Upper lobe of right lung (tissue), 1 donor: ENCODE measurements around the gene SAMD10. TPM values are rescaled to one million over a fixed set of nuclear protein-coding genes. Genes with fewer than 3 reads are reported as not detected.

ENCODE experiments used
- ATAC-seq: fragments of 200-7000 bp; cut with Tn5 transposase; one replicate; pipeline ENCODE4 v1.9.1; 2020; ENCODE audit warnings: mild to moderate bottlenecking, moderate library complexity
- DNase-seq: peaks from one replicate; pipeline ENCODE4 v3.0.0-alpha.2; 2020
- H3K27ac ChIP-seq: fragments of 200-600 bp; one replicate; pipeline ENCODE4 v1.8.0; 2022
- H3K27me3 ChIP-seq: fragments of 200-600 bp; one replicate; pipeline ENCODE4 v1.8.0; 2022; ENCODE audit warnings: mild to moderate bottlenecking
- H3K36me3 ChIP-seq: fragments of 200-600 bp; one replicate; pipeline ENCODE4 v1.8.0; 2022
- H3K4me1 ChIP-seq: fragments of 200-600 bp; one replicate; pipeline ENCODE4 v1.8.0; 2022
- H3K4me3 ChIP-seq: fragments of 200-600 bp; one replicate; pipeline ENCODE4 v1.8.0; 2022; ENCODE audit warnings: mild to moderate bottlenecking
- H3K9me3 ChIP-seq: fragments of 200-600 bp; one replicate; pipeline ENCODE4 v1.8.0; 2022
- intact Hi-C: fragments of 100-400 bp; cut with DNase I; formaldehyde crosslinking; loops from one replicate; pipeline ENCODE4 v1.11.0; 2022
- total RNA-seq: library from RNA; stranded (reverse); fragmentation: NEBNext Ultra II Directional; extraction: Animal tissue kit (Norgen Biotek cat#: 25700); gene quantifications from one replicate; pipeline ENCODE4 v1.2.1, GENCODE V29; 2021
- TF ChIP-seq, protein P1 (sequence below): fragments of 200-600 bp; IDR thresholded peaks from one replicate; pipeline ENCODE4 v1.8.0; 2022; ENCODE audit warnings: antibody characterized with exemption
- donor health status: DM: no; HTN: yes; CAD: no; lungs with severe emphysema.

Gene SAMD10
- total RNA-seq, 1 donor from 2014 or later: 4.3 TPM

DNA sequence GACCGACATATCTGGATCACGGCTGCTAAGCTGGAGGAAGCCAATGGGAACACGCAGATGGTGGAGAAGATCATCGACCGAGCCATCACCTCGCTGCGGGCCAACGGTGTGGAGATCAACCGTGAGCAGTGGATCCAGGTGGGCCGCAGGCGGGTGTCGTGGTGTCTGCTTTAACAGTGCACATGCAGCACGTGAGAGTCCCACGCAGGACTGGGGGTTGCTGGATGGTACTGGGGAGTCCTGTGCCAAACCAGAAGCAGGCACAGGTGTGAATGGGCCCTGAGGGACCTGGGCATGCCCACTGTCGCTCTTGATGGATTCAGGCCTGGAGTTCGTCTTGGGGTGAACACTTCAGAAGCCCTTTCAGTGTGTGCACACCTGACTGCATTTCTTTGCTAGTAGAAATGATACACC lies 31.9 kb upstream of the SAMD10 start:
- intact Hi-C loops: no loop called here
- TF ChIP-seq, protein P1, sequence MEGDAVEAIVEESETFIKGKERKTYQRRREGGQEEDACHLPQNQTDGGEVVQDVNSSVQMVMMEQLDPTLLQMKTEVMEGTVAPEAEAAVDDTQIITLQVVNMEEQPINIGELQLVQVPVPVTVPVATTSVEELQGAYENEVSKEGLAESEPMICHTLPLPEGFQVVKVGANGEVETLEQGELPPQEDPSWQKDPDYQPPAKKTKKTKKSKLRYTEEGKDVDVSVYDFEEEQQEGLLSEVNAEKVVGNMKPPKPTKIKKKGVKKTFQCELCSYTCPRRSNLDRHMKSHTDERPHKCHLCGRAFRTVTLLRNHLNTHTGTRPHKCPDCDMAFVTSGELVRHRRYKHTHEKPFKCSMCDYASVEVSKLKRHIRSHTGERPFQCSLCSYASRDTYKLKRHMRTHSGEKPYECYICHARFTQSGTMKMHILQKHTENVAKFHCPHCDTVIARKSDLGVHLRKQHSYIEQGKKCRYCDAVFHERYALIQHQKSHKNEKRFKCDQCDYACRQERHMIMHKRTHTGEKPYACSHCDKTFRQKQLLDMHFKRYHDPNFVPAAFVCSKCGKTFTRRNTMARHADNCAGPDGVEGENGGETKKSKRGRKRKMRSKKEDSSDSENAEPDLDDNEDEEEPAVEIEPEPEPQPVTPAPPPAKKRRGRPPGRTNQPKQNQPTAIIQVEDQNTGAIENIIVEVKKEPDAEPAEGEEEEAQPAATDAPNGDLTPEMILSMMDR: no peak
- no peak overlapping the region for H3K4me3 ChIP-seq
- no peak overlapping the region for H3K27ac ChIP-seq
- H3K27me3 ChIP-seq: no peaks in the 10 kb centered on the region
- ATAC-seq (no peak), DNase-seq (no peak)
- H3K36me3 ChIP-seq: peaks cover 82% of the 10 kb centered on the region
- no peaks in the 10 kb centered on the region for H3K4me1 ChIP-seq
- H3K9me3 ChIP-seq: no peaks in the 10 kb centered on the region

DNA sequence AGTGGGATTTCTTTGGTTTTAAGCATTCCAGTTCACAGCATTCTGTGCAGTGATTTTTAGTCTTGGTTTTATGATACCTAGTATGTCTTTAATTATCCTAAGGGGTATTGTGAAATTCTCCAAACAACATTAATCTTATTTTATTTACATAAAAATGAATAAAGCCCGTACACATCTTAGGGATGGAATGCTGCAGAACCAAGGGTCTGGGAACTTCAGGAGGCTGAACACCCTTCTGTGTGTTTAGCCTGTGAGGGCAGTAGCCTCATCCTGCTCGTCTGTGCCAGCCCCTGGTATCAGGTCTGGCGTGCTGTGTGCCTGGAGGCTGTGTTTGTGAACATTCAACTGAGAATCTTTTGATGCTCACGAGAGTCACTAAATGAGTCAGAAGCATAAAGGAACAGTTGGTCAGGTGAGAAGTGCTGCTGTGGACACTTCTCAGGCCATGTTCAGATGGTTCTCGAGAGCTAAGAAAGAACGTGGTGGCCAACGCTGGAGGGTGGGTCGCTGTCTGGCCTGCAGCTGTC lies 31.3 kb upstream of the SAMD10 start:
- TF ChIP-seq, protein P1: no peak
- no peaks in the 10 kb centered on the region for H3K27me3 ChIP-seq
- intact Hi-C loops: no loop called here
- no peak overlapping the region for H3K4me3 ChIP-seq
- peaks cover 82% of the 10 kb centered on the region for H3K36me3 ChIP-seq
- ATAC-seq (no peak), DNase-seq (no peak)
- no peak overlapping the region for H3K27ac ChIP-seq
- H3K9me3 ChIP-seq: no peaks in the 10 kb centered on the region
- no peaks in the 10 kb centered on the region for H3K4me1 ChIP-seq

DNA sequence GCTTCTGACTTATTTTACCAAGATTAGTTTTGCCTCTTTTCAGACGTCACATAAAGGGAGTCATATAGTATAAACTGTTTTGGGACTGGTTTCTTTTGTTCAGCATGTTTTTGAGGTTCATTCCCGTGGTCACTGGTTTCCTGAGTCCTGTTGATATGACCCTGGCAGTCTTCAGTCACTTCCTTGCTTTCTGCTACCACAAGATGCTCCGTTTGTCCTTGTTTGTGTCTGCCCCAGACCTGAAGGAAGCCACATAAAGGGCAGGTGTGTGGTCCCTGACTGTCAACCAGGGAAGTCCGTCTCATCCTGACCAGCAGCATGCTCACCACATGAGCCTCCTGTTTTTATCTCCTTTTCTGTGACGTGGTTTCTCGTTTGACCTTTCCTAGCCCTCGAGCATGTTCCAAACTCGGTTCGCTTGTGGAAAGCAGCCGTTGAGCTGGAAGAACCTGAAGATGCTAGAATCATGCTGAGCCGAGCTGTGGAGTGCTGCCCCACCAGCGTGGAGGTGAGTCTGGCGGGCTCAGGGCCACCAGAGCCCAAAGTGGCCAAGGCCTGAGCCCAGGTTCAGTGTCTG lies 30.5 kb upstream of the SAMD10 start:
- TF ChIP-seq, protein P1: no peak
- intact Hi-C loops: no loop called here
- no peaks in the 10 kb centered on the region for H3K27me3 ChIP-seq
- H3K4me1 ChIP-seq: no peaks in the 10 kb centered on the region
- no peak overlapping the region for H3K27ac ChIP-seq
- DNase-seq (no peak), ATAC-seq (no peak)
- H3K9me3 ChIP-seq: no peaks in the 10 kb centered on the region
- no peak overlapping the region for H3K4me3 ChIP-seq
- H3K36me3 ChIP-seq: peaks cover 82% of the 10 kb centered on the region

DNA sequence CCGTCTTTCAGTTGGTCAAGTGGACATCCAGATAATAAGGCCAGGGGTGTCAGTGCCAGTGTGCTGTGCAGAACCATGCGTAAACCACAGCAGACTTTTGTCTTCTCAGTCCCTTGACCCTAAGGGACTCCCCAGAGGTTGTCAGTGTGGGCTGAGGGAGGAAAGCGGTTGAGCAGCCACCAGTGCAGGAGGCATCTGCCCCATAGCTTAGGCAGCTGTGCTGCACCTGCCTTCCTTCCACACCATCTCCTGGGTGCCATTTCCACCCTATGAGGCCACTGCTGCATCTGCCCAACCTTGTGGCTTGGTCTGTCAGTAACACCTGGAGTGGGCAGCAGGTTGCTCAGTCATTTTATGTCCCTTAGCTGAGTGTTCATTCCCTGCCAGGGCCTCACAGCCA lies 27.5 kb upstream of the SAMD10 start:
- intact Hi-C loops: no loop called here
- Histone ChIP-seq H3K9me3 (no peaks in the 10 kb centered on the region), H3K4me1 (peaks cover 4% of the 10 kb centered on the region), H3K27me3 (no peaks in the 10 kb centered on the region), H3K36me3 (peaks cover 89% of the 10 kb centered on the region), H3K27ac (no peak overlapping the region), H3K4me3 (no peak overlapping the region)
- ATAC-seq: no peak
- DNase-seq: no peak
- TF ChIP-seq, protein P1: no peak

DNA sequence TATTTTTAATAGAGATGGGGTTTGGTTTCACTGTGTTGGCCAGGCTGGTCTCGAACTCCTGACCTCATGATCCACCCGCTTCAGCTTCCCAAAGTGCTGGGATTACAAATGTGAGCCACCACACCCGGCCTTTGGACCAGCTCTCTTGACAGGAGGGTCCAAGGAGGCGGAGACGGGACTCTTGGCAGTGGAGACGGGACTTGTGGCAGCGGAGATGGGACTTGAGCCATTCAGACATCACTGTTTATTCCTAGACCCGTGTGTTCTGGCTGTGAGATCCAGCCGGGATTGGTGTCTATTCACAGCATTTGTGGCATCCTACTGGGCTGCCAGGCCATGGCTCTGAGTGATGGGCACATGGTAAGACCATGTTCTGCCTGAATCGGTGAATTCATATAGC lies 27.0 kb upstream of the SAMD10 start:
- ATAC-seq: no peak
- TF ChIP-seq, protein P1: no peak

DNA sequence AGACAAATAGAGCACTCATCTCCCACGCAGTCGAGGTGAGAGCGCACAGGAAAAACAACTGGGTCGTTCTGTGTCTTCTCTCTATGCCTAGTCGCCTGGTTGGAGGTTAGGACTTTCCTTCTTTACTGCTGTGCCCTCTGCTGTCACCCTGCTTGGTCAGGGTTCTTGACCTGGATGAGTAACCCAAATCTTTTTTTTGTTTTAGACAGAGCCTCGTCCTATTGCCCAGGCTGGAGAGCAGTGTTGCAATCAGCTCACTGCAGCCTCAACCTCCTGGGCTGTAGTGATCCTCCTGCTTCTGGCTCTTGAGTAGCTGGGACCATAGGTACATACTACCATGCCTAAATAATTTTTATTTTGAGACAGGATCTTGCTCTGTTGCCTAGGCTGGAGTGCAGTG lies 26.0 kb upstream of the SAMD10 start:
- no peak for ATAC-seq
- H3K27me3 ChIP-seq: no peaks in the 10 kb centered on the region
- intact Hi-C loops: no loop called here
- TF ChIP-seq, protein P1: no peak
- H3K4me1 ChIP-seq: peaks cover 4% of the 10 kb centered on the region
- no peak overlapping the region for H3K4me3 ChIP-seq
- no peaks in the 10 kb centered on the region for H3K9me3 ChIP-seq
- H3K27ac ChIP-seq: no peak overlapping the region
- no peak for DNase-seq
- peaks cover 91% of the 10 kb centered on the region for H3K36me3 ChIP-seq

More for the DNA sequence above, 27.0 kb upstream of the SAMD10 start:
- H3K9me3 ChIP-seq: no peaks in the 10 kb centered on the region
- peaks cover 91% of the 10 kb centered on the region for H3K36me3 ChIP-seq
- no peaks in the 10 kb centered on the region for H3K27me3 ChIP-seq
- H3K4me3 ChIP-seq: no peak overlapping the region
- peaks cover 4% of the 10 kb centered on the region for H3K4me1 ChIP-seq
- intact Hi-C loops: no loop called here
- no peak overlapping the region for H3K27ac ChIP-seq
- DNase-seq: no peak
